ENCODE data around the gene ADIRF.
"Not testable (repeated sequence)": the region's sequence is repeated elsewhere in the genome, so short reads cannot be mapped to it uniquely, and the experiment has no call there.

The ADIRF gene

GRCh38 chr10:86979296-86979818, 11.1 kb downstream of the ADIRF start:
- DNase-seq (ENCODE audit: low read depth in 2 of 2), result no peak

- no peak for DNase-seq (ENCODE audit: low read depth in 2 of 2)
Observed at GRCh38 chr10:86979977-86980448, 11.7 kb downstream of the ADIRF start.

DNA sequence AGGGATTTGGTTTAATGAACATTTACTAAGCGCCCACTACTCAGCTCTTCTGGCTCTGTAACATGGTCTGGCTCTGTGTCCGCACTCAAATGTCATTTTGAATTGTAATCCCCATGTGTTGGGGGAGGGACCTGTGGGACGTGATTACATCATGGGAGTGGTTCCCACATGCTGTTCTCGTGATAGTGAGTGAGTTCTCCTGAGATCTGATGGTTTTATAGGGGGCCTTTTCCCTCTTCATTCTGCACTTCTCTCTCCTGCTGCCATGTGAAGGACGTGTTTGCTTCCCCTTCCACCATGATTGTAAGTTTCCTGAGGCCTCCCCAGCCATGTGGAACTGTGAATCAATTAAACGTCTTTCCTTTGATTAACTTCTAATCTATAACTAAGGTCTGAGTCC, 12.7 kb downstream of the ADIRF start:
- DNase-seq (ENCODE audit: low read depth in 2 of 2), result not testable (repeated sequence)

- DNase-seq (ENCODE audit: low read depth in 2 of 2), result no peak
Observed at GRCh38 chr10:86981716-86982115, 13.4 kb downstream of the ADIRF start.

- DNase-seq (ENCODE audit: low read depth in 2 of 2), result not testable (repeated sequence)
Observed at GRCh38 chr10:86984498-86984897, 16.2 kb downstream of the ADIRF start.

DNA sequence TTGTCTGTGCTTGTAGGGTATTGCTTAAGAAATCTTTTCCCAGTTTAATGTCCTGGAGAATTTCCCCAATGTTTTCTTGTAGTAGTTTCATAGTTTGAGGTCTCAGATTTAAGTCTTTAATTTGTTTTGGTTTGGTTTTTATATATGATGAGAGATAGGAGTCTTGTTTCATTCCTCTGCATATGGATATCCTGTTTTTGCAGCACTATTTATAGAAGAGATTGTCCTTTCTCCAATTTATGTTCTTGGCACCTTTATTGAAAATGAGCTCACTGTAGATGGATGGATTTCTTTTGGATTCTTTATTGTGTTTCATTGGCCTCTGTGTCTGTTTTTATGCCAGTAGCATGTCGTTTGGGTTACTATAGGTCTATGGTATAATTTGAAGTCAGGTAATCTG, 20.2 kb downstream of the ADIRF start:
- DNase-seq (ENCODE audit: low read depth in 2 of 2), result no peak

DNA sequence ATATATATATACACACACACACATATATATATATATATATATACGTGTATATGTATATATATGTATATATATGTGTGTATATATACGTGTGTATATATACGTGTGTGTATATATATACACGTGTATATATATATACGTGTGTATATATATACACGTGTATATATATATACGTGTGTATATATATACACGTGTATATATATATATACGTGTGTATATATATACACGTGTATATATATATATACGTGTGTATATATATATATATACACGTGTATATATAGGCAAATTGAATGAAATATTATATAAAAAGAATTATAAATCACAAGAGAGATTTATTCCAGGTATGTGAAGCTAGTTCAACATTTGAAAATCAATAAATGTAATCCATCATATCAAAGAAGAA, 23.1 kb downstream of the ADIRF start:
- not testable (repeated sequence) for DNase-seq (ENCODE audit: low read depth in 2 of 2)

DNA sequence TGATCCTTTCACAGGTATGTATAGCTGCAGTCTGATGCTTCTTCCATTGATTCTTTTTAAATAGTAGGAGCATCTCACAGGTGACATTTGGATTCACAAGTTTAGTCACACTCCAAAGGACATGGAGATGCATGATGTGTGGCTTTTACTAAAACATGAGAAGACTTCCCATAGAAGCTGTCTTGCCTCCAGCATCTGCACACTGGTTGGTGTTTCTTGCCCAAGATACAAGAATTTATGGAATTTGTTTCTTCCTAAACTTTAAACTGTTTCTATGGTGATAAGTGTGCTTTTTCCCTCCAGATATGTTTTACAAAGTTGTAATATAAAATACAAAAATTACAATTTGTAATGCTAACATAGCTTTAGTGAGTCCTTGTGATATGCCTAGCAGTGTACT, 24.2 kb downstream of the ADIRF start:
- DNase-seq (ENCODE audit: low read depth in 2 of 2), result no peak

GRCh38 chr10:86992929-86993328, 24.6 kb downstream of the ADIRF start:
- no peak for DNase-seq (ENCODE audit: low read depth in 2 of 2)

DNA sequence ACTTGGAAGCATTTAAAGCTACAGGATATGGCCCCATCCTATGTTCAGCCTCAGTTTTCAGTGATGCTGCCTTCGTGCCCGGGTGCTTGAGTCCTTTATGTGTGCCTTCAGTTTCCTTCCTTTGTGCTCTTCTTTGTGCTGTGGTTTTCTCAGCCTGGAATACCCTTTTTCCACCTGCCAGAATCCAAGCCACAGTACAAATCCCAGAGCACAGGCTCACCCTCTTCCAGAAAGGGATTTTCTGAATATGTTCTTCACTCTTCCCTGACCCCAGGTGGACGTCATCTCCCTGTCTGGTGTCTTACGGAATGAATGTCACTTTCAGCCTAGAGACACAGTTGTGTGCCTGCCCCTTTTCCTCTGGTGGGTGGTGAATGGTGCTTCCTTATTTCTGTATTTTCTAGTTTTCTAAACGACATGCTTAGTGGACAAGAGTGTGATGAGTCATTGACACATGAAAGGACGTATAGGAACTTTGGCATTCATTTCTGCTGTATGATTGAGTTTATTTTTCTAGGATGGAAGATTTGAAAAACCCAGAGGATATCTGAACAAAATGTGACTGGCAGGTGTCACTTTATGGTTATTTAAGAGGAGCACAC, 31.6 kb downstream of the ADIRF start:
- DNase-seq (ENCODE audit: low read depth in 2 of 2), result not testable (repeated sequence)

GRCh38 chr10:87000491-87000890, 32.2 kb downstream of the ADIRF start:
- DNase-seq (ENCODE audit: low read depth in 2 of 2), result no peak

- DNase-seq (ENCODE audit: low read depth in 2 of 2), result not testable (repeated sequence)
Observed at GRCh38 chr10:87007124-87007523, 38.8 kb downstream of the ADIRF start.

GRCh38 chr10:87007674-87008073, 39.4 kb downstream of the ADIRF start:
- not testable (repeated sequence) for DNase-seq (ENCODE audit: low read depth in 2 of 2)

GRCh38 chr10:87008303-87008702, 40.0 kb downstream of the ADIRF start:
- DNase-seq (ENCODE audit: low read depth in 2 of 2), result not testable (repeated sequence)

DNA sequence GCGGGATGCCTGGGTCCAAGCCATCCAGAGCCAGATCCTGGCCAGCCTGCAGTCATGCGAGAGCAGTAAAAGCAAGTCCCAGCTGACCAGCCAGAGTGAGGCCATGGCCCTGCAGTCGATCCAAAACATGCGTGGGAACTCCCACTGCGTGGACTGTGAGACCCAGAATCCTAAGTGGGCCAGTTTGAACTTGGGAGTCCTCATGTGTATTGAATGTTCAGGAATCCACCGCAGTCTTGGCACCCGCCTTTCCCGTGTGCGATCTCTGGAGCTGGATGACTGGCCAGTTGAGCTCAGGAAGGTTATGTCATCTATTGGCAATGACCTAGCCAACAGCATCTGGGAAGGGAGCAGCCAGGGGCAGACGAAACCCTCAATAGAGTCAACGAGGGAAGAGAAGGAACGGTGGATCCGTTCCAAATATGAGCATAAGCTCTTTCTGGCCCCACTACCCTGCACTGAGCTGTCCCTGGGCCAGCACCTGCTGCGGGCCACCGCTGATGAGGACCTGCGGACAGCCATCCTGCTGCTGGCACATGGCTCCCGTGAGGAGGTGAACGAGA, 40.9 kb downstream of the ADIRF start:
- DNase-seq (ENCODE audit: low read depth in 2 of 2), result not testable (repeated sequence)

- DNase-seq (ENCODE audit: low read depth in 2 of 2), result not testable (repeated sequence)
Observed at GRCh38 chr10:87013528-87013927, 45.2 kb downstream of the ADIRF start.

DNA sequence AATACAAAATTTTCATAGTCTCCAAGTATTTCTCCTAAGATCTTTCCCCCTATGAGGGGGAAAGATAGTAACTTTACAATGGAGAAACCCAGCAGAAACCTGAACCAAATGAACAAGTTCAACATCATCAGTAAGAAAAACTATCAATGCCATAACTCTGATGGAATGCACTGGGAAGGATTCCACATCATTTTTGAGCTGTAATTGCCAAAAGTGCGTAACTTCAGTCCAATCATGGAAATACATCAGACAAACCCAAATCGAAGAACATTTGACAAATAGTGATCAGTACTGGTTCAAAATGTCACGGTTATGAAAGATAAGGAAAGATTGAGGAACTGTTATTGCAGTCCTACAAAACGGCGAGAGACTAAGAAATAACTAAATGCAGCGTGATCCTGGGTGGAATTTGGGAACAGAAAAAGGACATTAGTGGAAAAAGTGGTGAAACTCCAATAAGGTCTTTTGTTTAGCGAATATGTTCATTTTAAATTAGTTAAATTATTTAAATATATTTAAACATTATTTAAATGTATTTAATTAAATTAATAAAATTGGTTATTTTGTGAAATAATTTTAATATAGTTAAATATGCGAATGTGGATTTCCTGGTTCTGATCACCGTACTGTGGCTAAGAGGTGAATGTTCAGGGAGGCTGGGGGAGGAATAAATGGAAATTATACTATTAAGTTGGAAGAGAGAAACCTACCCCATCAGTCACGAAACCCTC, 46.9 kb downstream of the ADIRF start:
- DNase-seq (ENCODE audit: low read depth in 2 of 2), result not testable (repeated sequence)

- DNase-seq (ENCODE audit: low read depth in 2 of 2), result not testable (repeated sequence)
Observed at GRCh38 chr10:87018127-87018526, 49.8 kb downstream of the ADIRF start.

GRCh38 chr10:87019066-87019465, 50.8 kb downstream of the ADIRF start:
- not testable (repeated sequence) for DNase-seq (ENCODE audit: low read depth in 2 of 2)

GRCh38 chr10:87019504-87019903, 51.2 kb downstream of the ADIRF start:
- not testable (repeated sequence) for DNase-seq (ENCODE audit: low read depth in 2 of 2)

DNA sequence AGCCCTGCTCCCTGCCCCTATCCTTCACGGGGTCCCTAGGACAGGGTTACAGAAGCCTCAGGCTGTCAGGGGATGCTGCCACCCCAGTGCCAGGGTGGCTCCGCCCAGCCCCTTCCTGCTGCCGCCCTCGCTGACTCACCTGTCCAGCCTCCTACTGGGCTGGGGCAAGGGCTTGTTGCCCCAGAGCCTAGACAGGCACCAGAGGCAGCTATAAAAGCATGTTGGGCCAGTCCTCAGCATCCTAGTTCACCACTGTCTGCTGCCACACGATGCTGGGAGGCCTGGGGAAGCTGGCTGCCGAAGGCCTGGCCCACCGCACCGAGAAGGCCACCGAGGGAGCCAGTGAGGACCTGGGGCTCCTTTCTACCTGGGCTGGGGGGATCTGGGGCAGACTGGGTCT, 51.8 kb downstream of the ADIRF start, which contains the start of gene FAM25A:
TSS of gene FAM25A (plus strand) at position 239 of the 400 bp plus-strand sequence. CDS start at position 270, 31 bp downstream.
- not testable (repeated sequence) for DNase-seq (ENCODE audit: low read depth in 2 of 2)
